ENCODE results near the gene TNFRSF14.
"Not testable (repeated sequence)": the region's sequence is repeated elsewhere in the genome, so short reads cannot be mapped to it uniquely, and the experiment has no call there.

GRCh38 chr1:2550309-2550861 lies 5.8 kb upstream of the TNFRSF14 start:
- TF ChIP-seq PHF20 (IDR thresholded peaks at IDR 0.05; ENCODE audit: partially characterized antibody); MBD2 (IDR thresholded peaks at IDR 0.05; ENCODE audit: borderline replicate concordance, low read depth); ZNF384 (IDR thresholded peaks at IDR 0.05; ENCODE audit: low read depth, low read length); TAF7 (tag; IDR thresholded peaks at IDR 0.05): not testable (repeated sequence)
